ENCODE results near the gene RTL9. TPM values are rescaled to one million over a fixed set of nuclear protein-coding genes. Genes with fewer than 3 reads are reported as not detected.
"Not testable (repeated sequence)": the region's sequence is repeated elsewhere in the genome, so short reads cannot be mapped to it uniquely, and the experiment has no call there.

The RTL9 gene
- total RNA-seq, 1 donor from 2014 or later, result 0.91 TPM

- H2AFZ ChIP-seq (ENCODE audit: low read depth, low read length), result no peak overlapping the region
- Mint-ChIP-seq H3K4me3 (ENCODE audit: unreplicated experiment) (no peak overlapping the region), H3K9me3 (ENCODE audit: unreplicated experiment) (no peaks in the 10 kb centered on the region), H3K27me3 (ENCODE audit: low read depth, unreplicated experiment) (no peaks in the 10 kb centered on the region), H3K36me3 (ENCODE audit: low read depth, unreplicated experiment) (no peaks in the 10 kb centered on the region), H3K27ac (ENCODE audit: unreplicated experiment) (no peak overlapping the region), H3K4me1 (ENCODE audit: low read depth, unreplicated experiment) (no peaks in the 10 kb centered on the region)
- no peak overlapping the region for H3K4me2 ChIP-seq (ENCODE audit: low read length)
- H3K27ac ChIP-seq (ENCODE audit: low read depth, low read length), result no peak overlapping the region
- H3K79me2 ChIP-seq (ENCODE audit: insufficient read depth, low read length), result no peaks in the 10 kb centered on the region
- no peaks in the 10 kb centered on the region for H3K36me3 ChIP-seq (ENCODE audit: insufficient read depth, low read length)
- no peaks in the 10 kb centered on the region for H3K4me1 ChIP-seq (ENCODE audit: insufficient read depth, low read length)
- H3K4me3 ChIP-seq (ENCODE audit: insufficient read depth, low read depth, low read length), result no peak overlapping the region
- DNase-seq (ENCODE audit: low read depth), result no peak
- H3K9me3 ChIP-seq (ENCODE audit: insufficient read depth, low read depth, low read length), result no peaks in the 10 kb centered on the region
- FAIRE-seq, result peak; percentile 82
- H4K20me1 ChIP-seq (ENCODE audit: insufficient read depth, low read length), result no peaks in the 10 kb centered on the region
- TF ChIP-seq EZH2 (IDR thresholded peaks at IDR 0.05; ENCODE audit: insufficient read depth, low read length) (no peak), CTCF (IDR thresholded peaks at IDR 0.05; ENCODE audit: insufficient read depth, low read depth, low read length) (no peak)
- H3K9ac ChIP-seq (ENCODE audit: low read length), result no peak overlapping the region
- no peaks in the 10 kb centered on the region for H3K27me3 ChIP-seq (ENCODE audit: insufficient read depth, low read length)
Measured at GRCh38 chrX:110327336-110327735, 31.3 kb upstream of the RTL9 start.

GRCh38 chrX:110328613-110329012 lies 30.0 kb upstream of the RTL9 start:
- H3K9me3 Mint-ChIP-seq (ENCODE audit: unreplicated experiment); H2AFZ ChIP-seq (ENCODE audit: low read depth, low read length); H3K4me3 ChIP-seq (ENCODE audit: insufficient read depth, low read depth, low read length); H3K36me3 ChIP-seq (ENCODE audit: insufficient read depth, low read length); H3K4me2 ChIP-seq (ENCODE audit: low read length); H3K27me3 ChIP-seq (ENCODE audit: insufficient read depth, low read length); H3K36me3 Mint-ChIP-seq (ENCODE audit: low read depth, unreplicated experiment); H3K4me1 Mint-ChIP-seq (ENCODE audit: low read depth, unreplicated experiment); H3K79me2 ChIP-seq (ENCODE audit: insufficient read depth, low read length); H3K4me1 ChIP-seq (ENCODE audit: insufficient read depth, low read length); FAIRE-seq; H3K27me3 Mint-ChIP-seq (ENCODE audit: low read depth, unreplicated experiment); H3K27ac Mint-ChIP-seq (ENCODE audit: unreplicated experiment); H3K9ac ChIP-seq (ENCODE audit: low read length); H4K20me1 ChIP-seq (ENCODE audit: insufficient read depth, low read length); DNase-seq (ENCODE audit: low read depth); H3K27ac ChIP-seq (ENCODE audit: low read depth, low read length); H3K4me3 Mint-ChIP-seq (ENCODE audit: unreplicated experiment); H3K9me3 ChIP-seq (ENCODE audit: insufficient read depth, low read depth, low read length): not testable (repeated sequence)

GRCh38 chrX:110331444-110332030 lies 27.1 kb upstream of the RTL9 start:
- no peak overlapping the region for H3K27ac ChIP-seq (ENCODE audit: low read depth, low read length)
- no peak overlapping the region for H3K4me2 ChIP-seq (ENCODE audit: low read length)
- H3K79me2 ChIP-seq (ENCODE audit: insufficient read depth, low read length), result no peaks in the 10 kb centered on the region
- peak; percentile 5 for FAIRE-seq
- no peak overlapping the region for H3K9ac ChIP-seq (ENCODE audit: low read length)
- no peaks in the 10 kb centered on the region for H3K4me1 ChIP-seq (ENCODE audit: insufficient read depth, low read length)
- no peak overlapping the region for H3K4me3 Mint-ChIP-seq (ENCODE audit: unreplicated experiment)
- no peaks in the 10 kb centered on the region for H3K36me3 ChIP-seq (ENCODE audit: insufficient read depth, low read length)
- H3K27me3 Mint-ChIP-seq (ENCODE audit: low read depth, unreplicated experiment), result no peaks in the 10 kb centered on the region
- no peaks in the 10 kb centered on the region for H3K9me3 ChIP-seq (ENCODE audit: insufficient read depth, low read depth, low read length)
- no peak for DNase-seq (ENCODE audit: low read depth)
- TF ChIP-seq EZH2 (IDR thresholded peaks at IDR 0.05; ENCODE audit: insufficient read depth, low read length), result no peak
- TF ChIP-seq CTCF (IDR thresholded peaks at IDR 0.05; ENCODE audit: insufficient read depth, low read depth, low read length), result no peak
- H3K4me1 Mint-ChIP-seq (ENCODE audit: low read depth, unreplicated experiment), result no peaks in the 10 kb centered on the region
- no peaks in the 10 kb centered on the region for H4K20me1 ChIP-seq (ENCODE audit: insufficient read depth, low read length)
- no peaks in the 10 kb centered on the region for H3K36me3 Mint-ChIP-seq (ENCODE audit: low read depth, unreplicated experiment)
- H3K27ac Mint-ChIP-seq (ENCODE audit: unreplicated experiment), result no peak overlapping the region
- no peaks in the 10 kb centered on the region for H3K9me3 Mint-ChIP-seq (ENCODE audit: unreplicated experiment)
- H2AFZ ChIP-seq (ENCODE audit: low read depth, low read length), result no peak overlapping the region
- H3K4me3 ChIP-seq (ENCODE audit: insufficient read depth, low read depth, low read length), result no peak overlapping the region
- no peaks in the 10 kb centered on the region for H3K27me3 ChIP-seq (ENCODE audit: insufficient read depth, low read length)

- H3K9ac ChIP-seq (ENCODE audit: low read length); H3K27me3 Mint-ChIP-seq (ENCODE audit: low read depth, unreplicated experiment); H3K27ac ChIP-seq (ENCODE audit: low read depth, low read length); H3K9me3 Mint-ChIP-seq (ENCODE audit: unreplicated experiment); H3K9me3 ChIP-seq (ENCODE audit: insufficient read depth, low read depth, low read length); H3K4me2 ChIP-seq (ENCODE audit: low read length); H3K4me1 ChIP-seq (ENCODE audit: insufficient read depth, low read length); H3K79me2 ChIP-seq (ENCODE audit: insufficient read depth, low read length); H3K27ac Mint-ChIP-seq (ENCODE audit: unreplicated experiment); H3K27me3 ChIP-seq (ENCODE audit: insufficient read depth, low read length); H3K4me3 Mint-ChIP-seq (ENCODE audit: unreplicated experiment); DNase-seq (ENCODE audit: low read depth); H3K36me3 ChIP-seq (ENCODE audit: insufficient read depth, low read length); H3K4me1 Mint-ChIP-seq (ENCODE audit: low read depth, unreplicated experiment); H3K36me3 Mint-ChIP-seq (ENCODE audit: low read depth, unreplicated experiment); H3K4me3 ChIP-seq (ENCODE audit: insufficient read depth, low read depth, low read length); H2AFZ ChIP-seq (ENCODE audit: low read depth, low read length); H4K20me1 ChIP-seq (ENCODE audit: insufficient read depth, low read length); FAIRE-seq: not testable (repeated sequence)
Measured at GRCh38 chrX:110333458-110333857, 25.2 kb upstream of the RTL9 start.
